BJ (cell line): ENCODE measurements around the gene LCAT. TPM values are rescaled to one million over a fixed set of nuclear protein-coding genes. Genes with fewer than 3 reads are reported as not detected.

ENCODE experiments used
- CTCF ChIA-PET: fragments of 350-600 bp; formaldehyde crosslinking; extraction: SDS; loops from one replicate; lab custom pipeline; 2021; ENCODE audit warnings: antibody characterized with exemption, inconsistent platforms; lab: Yijun Ruan, JAX
- POLR2A ChIA-PET: fragments of 300-600 bp; sonication (Branson Sonifier 250); formaldehyde crosslinking; extraction: SDS; loops from one replicate; lab custom pipeline; 2021; ENCODE audit warnings: antibody characterized with exemption; lab: Charles Lee
- DNase-seq: peaks from one replicate; pipeline ENCODE4 v3.0.0-alpha.2; 2011; ENCODE audit warnings: low read depth
- H3K27me3 ChIP-seq: 2 replicates; pipeline ENCODE4 v1.6.0; 2011; ENCODE audit warnings: low read length; ENCODE audit not compliant: control insufficient read depth, insufficient read depth
- H3K36me3 ChIP-seq: 2 replicates; pipeline ENCODE4 v1.5.1; 2011; ENCODE audit warnings: low read length; ENCODE audit not compliant: control insufficient read depth, insufficient read depth
- H3K4me3 ChIP-seq: 2 replicates; pipeline ENCODE4 v1.5.1; 2011; ENCODE audit warnings: low read depth, mild to moderate bottlenecking, control low read depth, low read length
- polyA plus RNA-seq: library from polyadenylated mRNA; depleted of rRNA; stranded (reverse); fragments of >200 nt; gene quantifications from 2 replicates; pipeline ENCODE4 v1.2.3, GENCODE V29; 2011
- TF ChIP-seq, protein P1 (sequence below): IDR thresholded peaks from 2 replicates; pipeline ENCODE4 v1.5.1; 2011; ENCODE audit warnings: low read depth, mild to moderate bottlenecking, control low read depth, inconsistent platforms, low read length, moderate library complexity; ENCODE audit not compliant: insufficient read depth

LCAT gene
- polyA plus RNA-seq, 1 experiment: 13.6 TPM

DNA sequence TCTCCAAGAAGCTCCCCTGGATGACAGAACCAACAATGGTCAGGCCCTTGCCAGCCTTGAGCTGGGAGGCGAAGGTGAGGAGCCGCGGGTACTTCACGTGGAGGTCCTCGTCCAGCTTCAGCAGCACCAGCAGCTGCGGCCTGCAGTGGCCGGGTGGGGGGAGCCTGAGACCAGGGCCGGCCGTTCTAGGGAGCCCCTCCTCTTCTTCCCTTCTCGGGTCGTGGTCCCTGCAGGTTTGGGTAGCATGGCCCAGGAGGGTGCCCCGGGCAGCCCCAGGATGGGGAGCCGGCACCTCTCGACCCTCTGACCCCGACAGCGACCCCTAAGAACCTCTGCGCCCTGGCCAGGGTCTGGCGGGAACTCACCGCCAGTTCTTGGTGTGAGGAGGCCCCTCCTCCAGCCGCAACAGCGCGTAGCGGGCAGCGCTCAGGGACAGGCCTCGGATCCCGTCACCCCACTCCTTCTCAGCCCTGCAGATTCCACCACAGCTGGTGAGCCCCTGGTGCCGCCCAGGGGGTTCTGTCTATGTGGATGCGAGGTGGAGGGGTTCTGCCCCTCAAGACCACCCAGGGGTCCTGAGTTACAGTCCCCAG lies 3.1 kb upstream of the LCAT start:
- Histone ChIP-seq H3K4me3 (no peak overlapping the region), H3K27me3 (no peaks in the 10 kb centered on the region), H3K36me3 (peaks cover 86% of the 10 kb centered on the region)
- DNase-seq: no peak
- TF ChIP-seq, protein P1, sequence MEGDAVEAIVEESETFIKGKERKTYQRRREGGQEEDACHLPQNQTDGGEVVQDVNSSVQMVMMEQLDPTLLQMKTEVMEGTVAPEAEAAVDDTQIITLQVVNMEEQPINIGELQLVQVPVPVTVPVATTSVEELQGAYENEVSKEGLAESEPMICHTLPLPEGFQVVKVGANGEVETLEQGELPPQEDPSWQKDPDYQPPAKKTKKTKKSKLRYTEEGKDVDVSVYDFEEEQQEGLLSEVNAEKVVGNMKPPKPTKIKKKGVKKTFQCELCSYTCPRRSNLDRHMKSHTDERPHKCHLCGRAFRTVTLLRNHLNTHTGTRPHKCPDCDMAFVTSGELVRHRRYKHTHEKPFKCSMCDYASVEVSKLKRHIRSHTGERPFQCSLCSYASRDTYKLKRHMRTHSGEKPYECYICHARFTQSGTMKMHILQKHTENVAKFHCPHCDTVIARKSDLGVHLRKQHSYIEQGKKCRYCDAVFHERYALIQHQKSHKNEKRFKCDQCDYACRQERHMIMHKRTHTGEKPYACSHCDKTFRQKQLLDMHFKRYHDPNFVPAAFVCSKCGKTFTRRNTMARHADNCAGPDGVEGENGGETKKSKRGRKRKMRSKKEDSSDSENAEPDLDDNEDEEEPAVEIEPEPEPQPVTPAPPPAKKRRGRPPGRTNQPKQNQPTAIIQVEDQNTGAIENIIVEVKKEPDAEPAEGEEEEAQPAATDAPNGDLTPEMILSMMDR: no peak
- POLR2A ChIA-PET: interaction anchor here (0.6 kb wide), 1 partner anchor 11 kb away, joined by 3 read pairs; no protein-coding TSS in a partner anchor
- CTCF ChIA-PET: interaction anchor here (0.5 to 1.1 kb wide), 4 partner anchors 13 to 131 kb away, joined by 3 to 5 read pairs (median 4); no protein-coding TSS in a partner anchor

DNA sequence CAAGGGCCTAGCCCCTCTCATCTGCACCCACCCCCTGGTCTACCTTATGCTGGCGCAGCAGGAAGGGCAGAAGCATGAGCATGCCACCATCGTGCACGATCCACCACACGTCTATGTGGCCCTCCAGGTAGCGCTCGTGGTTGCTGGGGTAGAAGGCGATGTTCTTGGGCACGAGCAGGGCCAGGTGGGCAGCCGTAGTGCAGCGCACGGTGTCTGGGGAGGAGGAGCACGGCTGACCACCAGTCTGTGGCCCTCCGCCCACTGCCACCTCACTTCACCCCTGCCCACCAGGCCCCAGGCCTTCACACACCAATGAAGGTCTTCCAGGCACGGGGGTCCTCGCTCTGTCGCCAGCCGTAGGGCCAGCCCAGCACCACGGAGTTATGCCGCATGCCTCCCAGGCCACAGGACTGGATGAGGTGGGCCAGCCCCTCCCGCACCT lies 2.2 kb upstream of the LCAT start:
- ChIA-PET POLR2A (no interaction called here), CTCF (interaction anchor here (0.9 kb wide), 1 partner anchor 14 kb away, joined by 4 read pairs; no protein-coding TSS in a partner anchor)
- Histone ChIP-seq H3K36me3 (peaks cover 84% of the 10 kb centered on the region), H3K27me3 (no peaks in the 10 kb centered on the region), H3K4me3 (no peak overlapping the region)
- DNase-seq: no peak
- TF ChIP-seq, protein P1: no peak

DNA sequence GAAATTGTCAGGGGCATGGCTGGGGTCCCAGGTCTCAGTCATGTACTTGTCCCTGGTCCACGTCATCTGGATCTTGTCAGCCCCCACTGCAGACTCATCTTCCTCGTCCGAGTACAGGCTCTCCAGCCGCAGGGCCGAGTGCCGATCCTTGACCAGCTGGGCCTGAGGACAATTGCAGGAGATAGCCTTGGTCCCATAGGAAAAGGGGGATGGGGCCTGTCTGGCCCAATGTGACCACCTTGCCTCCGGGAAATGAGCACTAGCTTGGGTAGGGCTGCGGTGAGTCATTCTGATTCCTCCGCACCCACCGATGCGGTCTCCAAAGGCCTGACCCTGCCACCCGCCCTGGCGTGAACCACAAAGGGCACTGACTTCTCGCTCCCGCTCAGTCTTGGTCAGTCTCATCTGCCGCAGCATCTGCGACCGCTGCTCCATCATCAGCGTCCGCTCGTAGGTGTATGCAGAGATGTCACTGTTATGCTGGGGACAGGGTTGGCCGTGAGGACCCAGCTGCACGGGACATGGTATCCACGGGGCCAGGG lies 1.5 kb upstream of the LCAT start:
- Histone ChIP-seq H3K36me3 (peaks cover 79% of the 10 kb centered on the region), H3K4me3 (no peak overlapping the region), H3K27me3 (no peaks in the 10 kb centered on the region)
- no peak for DNase-seq
- POLR2A ChIA-PET: no interaction called here
- TF ChIP-seq, protein P1: no peak
- CTCF ChIA-PET: interaction anchor here (2.3 kb wide), 1 partner anchor 129 kb away, joined by 8 read pairs; no protein-coding TSS in a partner anchor

DNA sequence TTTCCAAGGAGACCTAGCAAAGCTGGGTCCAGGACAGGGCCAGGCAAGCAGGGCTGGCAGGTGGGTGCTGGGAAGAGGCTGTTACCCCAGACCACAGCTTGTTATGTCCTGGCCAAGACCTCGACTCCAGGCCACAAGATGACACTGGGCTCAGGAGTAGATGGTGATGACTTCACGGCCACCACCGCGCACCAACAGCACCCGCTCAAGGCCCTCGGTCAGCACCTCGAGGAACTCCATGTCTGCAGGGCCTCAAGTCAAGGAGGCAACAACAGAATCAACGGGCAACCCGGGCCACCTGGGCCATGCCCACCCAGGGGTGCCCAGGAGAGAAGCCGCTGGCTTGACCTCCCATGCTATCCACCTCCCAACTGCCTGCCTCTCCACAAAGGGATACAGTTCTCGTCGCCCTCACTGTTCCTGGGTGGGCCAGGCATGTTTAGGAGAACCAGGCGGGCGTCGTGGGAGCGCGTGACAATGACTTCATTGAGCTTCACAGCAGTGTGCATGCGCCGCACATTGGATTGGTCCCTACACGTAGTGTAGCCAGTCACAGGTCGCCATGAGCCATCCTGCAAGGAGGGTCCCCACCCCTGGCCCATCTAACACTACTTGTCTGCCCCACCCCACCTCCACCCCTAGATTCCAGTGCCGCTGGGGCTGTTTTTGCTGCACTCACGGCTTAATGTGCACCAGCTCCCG lies 921 bp upstream of the LCAT start:
- peaks cover 79% of the 10 kb centered on the region for H3K36me3 ChIP-seq
- TF ChIP-seq, protein P1: no peak
- ChIA-PET POLR2A (no interaction called here), CTCF (interaction anchor here (2.3 kb wide), 1 partner anchor 129 kb away, joined by 8 read pairs; no protein-coding TSS in a partner anchor)
- no peak overlapping the region for H3K4me3 ChIP-seq
- no peak for DNase-seq
- no peaks in the 10 kb centered on the region for H3K27me3 ChIP-seq

DNA sequence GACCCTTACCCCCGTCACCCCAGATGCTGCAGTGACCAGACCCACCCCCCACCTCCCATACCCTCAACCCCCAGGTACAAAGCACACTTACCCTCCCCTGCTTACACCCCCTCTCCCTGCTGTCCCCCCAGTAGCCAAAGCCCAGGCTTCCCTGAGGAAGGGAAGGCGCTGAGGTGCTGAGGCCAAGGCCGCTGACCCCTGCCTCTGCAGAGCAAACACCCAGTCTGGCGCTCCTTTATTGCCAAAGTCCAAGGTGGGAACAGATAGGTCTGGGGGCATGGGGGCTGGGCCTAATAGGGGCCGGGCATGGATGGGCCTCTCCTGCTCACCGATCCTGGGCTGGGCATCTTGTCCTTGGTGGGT lies 683 bp downstream of the LCAT start:
- Histone ChIP-seq H3K36me3 (peaks cover 72% of the 10 kb centered on the region), H3K4me3 (no peak overlapping the region), H3K27me3 (no peaks in the 10 kb centered on the region)
- ChIA-PET POLR2A (no interaction called here), CTCF (interaction anchor here (0.6 to 3.3 kb wide), 7 partner anchors 9 to 127 kb away, joined by 3 to 19 read pairs (median 3); partner anchors contain the start of gene NRN1L)
- TF ChIP-seq, protein P1: no peak
- no peak for DNase-seq
